ENCODE measurements around the gene C10orf71.

Gene C10orf71

GRCh38 chr10:49353895-49354566, 55.1 kb downstream of the C10orf71 start:
- H3K4me3 ChIP-seq (ENCODE audit: low read depth, low read length) = no peak overlapping the region
- POLR2A ChIA-PET = no interaction called here
- no peak for DNase-seq (ENCODE audit: low read depth, low spot score)
- TF ChIP-seq CTCF (IDR thresholded peaks at IDR 0.05; ENCODE audit: insufficient read depth, low read length, missing control alignments) = no peak
- CTCF ChIA-PET = no interaction called here

GRCh38 chr10:49354593-49354992, 55.6 kb downstream of the C10orf71 start:
- ChIA-PET CTCF (no interaction called here), POLR2A (no interaction called here)
- DNase-seq (ENCODE audit: low read depth, low spot score) = no peak
- no peak for TF ChIP-seq CTCF (IDR thresholded peaks at IDR 0.05; ENCODE audit: insufficient read depth, low read length, missing control alignments)
- H3K4me3 ChIP-seq (ENCODE audit: low read depth, low read length) = no peak overlapping the region

- no peak overlapping the region for H3K4me3 ChIP-seq (ENCODE audit: low read depth, low read length)
- POLR2A ChIA-PET = no interaction called here
- TF ChIP-seq CTCF (IDR thresholded peaks at IDR 0.05; ENCODE audit: insufficient read depth, low read length, missing control alignments) = no peak
- CTCF ChIA-PET = no interaction called here
- no peak for DNase-seq (ENCODE audit: low read depth, low spot score)
Measured at GRCh38 chr10:49355221-49355620, 56.3 kb downstream of the C10orf71 start.

GRCh38 chr10:49356181-49356580, 57.2 kb downstream of the C10orf71 start:
- no peak overlapping the region for H3K4me3 ChIP-seq (ENCODE audit: low read depth, low read length)
- no peak for DNase-seq (ENCODE audit: low read depth, low spot score)
- POLR2A ChIA-PET = no interaction called here
- CTCF ChIA-PET = no interaction called here
- no peak for TF ChIP-seq CTCF (IDR thresholded peaks at IDR 0.05; ENCODE audit: insufficient read depth, low read length, missing control alignments)

- no peak overlapping the region for H3K4me3 ChIP-seq (ENCODE audit: low read depth, low read length)
- no peak for DNase-seq (ENCODE audit: low read depth, low spot score)
- TF ChIP-seq CTCF (IDR thresholded peaks at IDR 0.05; ENCODE audit: insufficient read depth, low read length, missing control alignments) = no peak
- ChIA-PET POLR2A (no interaction called here), CTCF (no interaction called here)
Measured at GRCh38 chr10:49356944-49357343, 58.0 kb downstream of the C10orf71 start.

- POLR2A ChIA-PET = no interaction called here
- no peak overlapping the region for H3K4me3 ChIP-seq (ENCODE audit: low read depth, low read length)
- DNase-seq (ENCODE audit: low read depth, low spot score) = no peak
- CTCF ChIA-PET = no interaction called here
- TF ChIP-seq CTCF (IDR thresholded peaks at IDR 0.05; ENCODE audit: insufficient read depth, low read length, missing control alignments) = no peak
Measured at GRCh38 chr10:49357910-49358309, 58.9 kb downstream of the C10orf71 start.

Data from AG04449 (cell line).